K562 (cell line): Measurements from ENCODE around the gene STEAP3. TPM values are rescaled to one million over a fixed set of nuclear protein-coding genes. Genes with fewer than 3 reads are reported as not detected.

Source experiments
- KAT2B ChIP-seq: IDR thresholded peaks from one replicate; pipeline ENCODE4 v1.6.1; 2012; ENCODE audit warnings: low read depth, mild to moderate bottlenecking, control low read depth, inconsistent platforms, low read length, moderate library complexity
- MEF2A ChIP-seq: IDR thresholded peaks from 2 replicates; pipeline ENCODE4 v1.6.1; 2011; ENCODE audit warnings: low read depth, mild to moderate bottlenecking, low read length, moderate library complexity; ENCODE audit not compliant: control insufficient read depth
- PHB2 ChIP-seq: fragments of 450-650 bp; IDR thresholded peaks from 2 replicates; pipeline ENCODE4 v1.6.1; 2017; ENCODE audit warnings: low read depth
- REST ChIP-seq, 2 experiments: fragments of 450-650 bp; formaldehyde crosslinking in 1 of 2; IDR thresholded peaks; 2 replicates each; pipeline versions ENCODE4 v1.4.0 to v1.6.1; 2014 to 2020; ENCODE audit warnings: mild to moderate bottlenecking in 2 of 2, borderline replicate concordance in 1 of 2, low read depth in 1 of 2
- U2AF2 ChIP-seq: fragments of 200-400 bp; formaldehyde crosslinking; optimal IDR thresholded peaks from 2 replicates; pipeline ENCODE3; 2017; ENCODE audit warnings: low read depth, mild to moderate bottlenecking, low read length
- ZBTB9 ChIP-seq: fragments of 450-650 bp; formaldehyde crosslinking; IDR thresholded peaks from 2 replicates; pipeline ENCODE4 v1.4.0; 2020; ENCODE audit warnings: mild to moderate bottlenecking, moderate library complexity
- ZNF280A ChIP-seq: fragments of 450-650 bp; IDR thresholded peaks from 2 replicates; pipeline ENCODE4 v1.6.1; 2018; ENCODE audit warnings: mild to moderate bottlenecking, low read depth; ENCODE audit not compliant: partially characterized antibody
- polyA plus RNA-seq, 8 experiments: library from polyadenylated mRNA; depleted of rRNA in 4 of 8; stranded (reverse) in 5 of 8; unstranded in 3 of 8; fragments of >200 nt; fragmentation: Nextera tagmentation in 2 of 8; fragmentation: Illumina TruSeq in 1 of 8; extraction: Ambion mirVana in 2 of 8; extraction: Trizol in 1 of 8; gene quantifications; 2 replicates each; pipeline versions ENCODE4 v1.2.1 to v1.2.3, GENCODE V29; 2011 to 2014; ENCODE audit warnings: inconsistent platforms in 1 of 8, missing spikeins in 1 of 8
- total RNA-seq, 7 experiments: library from RNA; depleted of rRNA in 6 of 7; stranded (reverse); fragments of >200 nt in 6 of 7; fragmentation: Illumina TruSeq in 2 of 7; extraction: Trizol in 2 of 7; gene quantifications; 2 replicates each; pipeline versions ENCODE4 v1.2.1 to v1.2.3, GENCODE V29; 2011 to 2021; ENCODE audit warnings: low replicate concordance in 1 of 7

Gene STEAP3
- total and polyA plus RNA-seq, 9 of the 15 experiments (the other 6 are each of a cell fraction or from before 2014, with no cell fraction given) = 1.8 to 31.6 (median 9.0) TPM

GRCh38 chr2:119240311-119241204, 16.9 kb downstream of the STEAP3 start (continued):
- no peak for TF ChIP-seq REST (IDR thresholded peaks at IDR 0.05; ENCODE audit: borderline replicate concordance)
- no peak for TF ChIP-seq REST (CRISPR knock-in tag; IDR thresholded peaks at IDR 0.05; ENCODE audit: low read depth)
- TF ChIP-seq MEF2A = peak; percentile 84
- TF ChIP-seq ZBTB9 (CRISPR knock-in tag) = 0 out of 2 replicates have a peak, but pooled peaks have one; percentile 26
- no peak for TF ChIP-seq U2AF2
- TF ChIP-seq PHB2 = no peak
- TF ChIP-seq KAT2B = no peak
- no peak for TF ChIP-seq ZNF280A
